ENCODE results near the gene MBD3L3.
"Not testable (repeated sequence)": the region's sequence is repeated elsewhere in the genome, so short reads cannot be mapped to it uniquely, and the experiment has no call there.

Gene MBD3L3

DNA sequence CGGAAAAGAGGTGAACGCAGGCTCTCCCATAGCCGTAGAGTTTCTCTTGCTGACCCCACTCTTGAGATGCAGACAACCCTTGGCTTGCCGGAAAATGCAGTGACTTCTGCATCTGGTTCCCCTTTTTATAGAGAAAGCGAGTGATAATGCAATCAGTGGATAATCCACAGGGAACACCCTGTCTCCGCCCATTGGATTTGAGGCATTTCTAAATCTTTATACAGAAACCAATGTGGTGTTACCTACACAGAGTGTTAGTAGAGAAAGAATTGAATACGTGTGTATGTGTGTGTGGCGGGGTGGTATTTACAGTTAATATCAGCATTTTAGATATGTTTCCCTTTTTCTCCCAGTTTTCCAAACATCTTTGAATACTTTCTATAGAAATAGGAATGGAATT lies at the start of gene MBD3L3:
Gene MBD3L3, minus strand, starts transcription at position 101 of the 400 bp plus-strand sequence. Its CDS starts 71 bp downstream, at position 30.
- not testable (repeated sequence) for DNase-seq

DNA sequence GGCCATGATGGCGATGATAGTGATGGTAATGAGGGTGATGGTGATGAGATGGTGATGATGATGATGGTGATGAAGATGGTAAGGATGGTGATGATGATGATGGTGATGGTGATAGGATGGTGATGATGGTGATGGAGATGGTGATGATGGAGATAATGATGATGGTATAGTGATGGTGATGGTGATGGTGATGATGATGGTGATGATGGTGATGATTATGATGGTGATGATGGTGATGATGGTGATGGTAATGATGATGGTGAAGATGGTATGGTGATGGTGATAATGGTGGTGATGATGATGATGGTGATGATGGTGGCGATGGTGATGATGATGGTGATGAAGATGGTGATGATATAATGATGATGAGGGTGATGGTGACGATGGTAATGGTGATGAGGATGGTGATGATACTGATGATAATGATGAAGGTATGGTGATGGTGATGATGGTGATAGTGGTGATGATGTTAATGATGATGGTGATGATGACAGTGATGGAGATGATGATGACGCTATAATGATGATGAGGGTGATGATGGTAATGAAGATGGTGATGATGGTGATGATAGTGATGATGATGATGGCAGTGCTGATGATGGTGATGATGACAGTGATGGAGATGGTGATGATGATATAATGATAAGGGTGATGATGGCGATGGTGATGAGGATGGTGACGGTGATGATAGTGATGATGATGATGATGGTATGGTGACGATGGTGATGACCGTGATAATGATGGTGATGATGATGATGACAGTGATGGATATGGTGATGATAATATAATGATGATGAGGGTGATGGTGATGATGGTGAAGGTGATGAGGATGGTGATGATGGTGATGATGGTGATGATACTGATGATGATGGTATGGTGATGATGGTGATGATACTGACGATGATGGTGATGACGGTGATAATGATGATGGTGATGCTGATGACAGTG lies 48.5 kb upstream of the MBD3L3 start:
- no peak for DNase-seq

DNA sequence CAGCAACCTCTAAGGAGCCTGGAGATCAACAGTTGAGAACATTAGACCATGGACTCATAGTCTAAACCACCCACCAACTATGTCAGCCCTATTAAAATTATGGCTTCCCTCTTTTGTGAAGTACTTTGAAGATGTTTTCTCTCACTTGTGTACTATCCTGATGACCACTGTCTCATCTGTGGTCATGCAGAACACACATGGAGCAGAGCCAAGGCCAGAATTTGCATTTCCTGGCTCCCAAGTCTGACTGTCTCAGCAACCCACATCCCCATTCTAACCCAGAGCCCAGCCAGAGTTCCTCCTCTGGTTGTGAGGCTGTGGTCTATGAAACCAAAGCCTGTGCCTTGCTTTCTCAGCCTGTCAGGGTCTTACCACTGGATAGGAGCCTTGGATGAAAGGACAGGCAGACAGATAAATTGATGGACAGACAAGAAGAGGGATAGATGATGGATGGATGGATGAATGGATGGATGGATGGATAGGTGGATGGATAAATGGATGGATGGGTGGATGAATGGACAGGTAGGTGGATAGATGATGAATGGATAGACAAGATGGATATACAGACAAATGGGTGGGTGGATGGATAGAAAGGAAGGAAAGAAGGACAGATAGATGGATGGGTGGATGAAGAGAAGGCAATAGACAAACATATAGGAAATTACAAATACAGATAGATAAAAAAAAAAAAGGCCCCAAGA lies 46.4 kb upstream of the MBD3L3 start:
- no peak for DNase-seq

DNA sequence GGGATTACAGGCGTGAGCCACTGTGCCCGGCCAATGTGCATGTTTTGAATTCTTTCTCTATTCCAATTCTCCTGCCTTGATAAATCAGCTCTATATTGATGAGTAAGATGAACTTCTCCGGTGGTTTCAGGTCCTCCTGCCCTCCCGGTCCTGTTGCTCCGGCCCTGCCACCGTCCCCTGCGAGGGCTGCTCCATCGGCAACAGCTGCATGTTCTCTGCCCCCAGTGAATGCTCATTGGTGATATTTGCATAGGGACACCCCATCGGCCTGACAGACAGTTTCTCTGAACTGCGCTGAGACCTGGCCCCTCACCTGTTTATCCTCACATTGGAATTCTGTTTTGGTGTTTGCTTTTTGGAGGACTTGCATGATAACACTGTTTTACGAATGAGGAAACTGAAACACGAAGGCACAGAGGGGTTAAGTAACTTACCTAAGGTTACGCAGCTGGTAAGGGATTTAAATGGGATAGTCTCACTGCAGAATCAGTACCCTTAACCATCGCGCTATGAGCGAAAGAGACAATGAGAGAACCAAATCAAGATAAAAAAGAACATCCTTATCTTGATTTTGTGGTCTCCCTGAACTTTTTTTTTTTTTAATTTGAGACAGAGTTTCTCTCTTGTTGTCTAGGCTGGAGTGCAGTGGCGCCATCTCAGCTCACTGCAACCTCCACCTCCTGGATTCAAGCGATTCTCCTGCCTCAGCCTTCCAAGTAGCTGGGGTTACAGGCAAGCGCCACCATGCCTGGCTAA lies 43.2 kb upstream of the MBD3L3 start:
- DNase-seq = no peak

DNA sequence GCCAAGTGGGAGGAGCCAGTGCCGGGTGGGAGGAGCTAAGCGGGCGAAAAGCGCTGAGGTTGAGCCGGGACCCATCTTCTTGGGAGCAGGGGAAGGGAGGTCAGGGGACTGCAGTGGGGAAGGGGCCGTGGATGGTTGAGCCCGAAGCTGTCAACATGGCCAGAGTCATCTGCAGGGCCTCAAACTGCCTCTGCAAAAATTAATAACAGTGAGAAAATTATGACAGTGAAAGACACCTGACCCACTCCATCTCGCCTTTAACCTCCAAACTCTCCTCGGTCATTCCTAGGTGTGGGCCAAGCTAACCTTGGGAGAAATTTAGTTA lies 41.1 kb upstream of the MBD3L3 start:
- no peak for DNase-seq

DNA sequence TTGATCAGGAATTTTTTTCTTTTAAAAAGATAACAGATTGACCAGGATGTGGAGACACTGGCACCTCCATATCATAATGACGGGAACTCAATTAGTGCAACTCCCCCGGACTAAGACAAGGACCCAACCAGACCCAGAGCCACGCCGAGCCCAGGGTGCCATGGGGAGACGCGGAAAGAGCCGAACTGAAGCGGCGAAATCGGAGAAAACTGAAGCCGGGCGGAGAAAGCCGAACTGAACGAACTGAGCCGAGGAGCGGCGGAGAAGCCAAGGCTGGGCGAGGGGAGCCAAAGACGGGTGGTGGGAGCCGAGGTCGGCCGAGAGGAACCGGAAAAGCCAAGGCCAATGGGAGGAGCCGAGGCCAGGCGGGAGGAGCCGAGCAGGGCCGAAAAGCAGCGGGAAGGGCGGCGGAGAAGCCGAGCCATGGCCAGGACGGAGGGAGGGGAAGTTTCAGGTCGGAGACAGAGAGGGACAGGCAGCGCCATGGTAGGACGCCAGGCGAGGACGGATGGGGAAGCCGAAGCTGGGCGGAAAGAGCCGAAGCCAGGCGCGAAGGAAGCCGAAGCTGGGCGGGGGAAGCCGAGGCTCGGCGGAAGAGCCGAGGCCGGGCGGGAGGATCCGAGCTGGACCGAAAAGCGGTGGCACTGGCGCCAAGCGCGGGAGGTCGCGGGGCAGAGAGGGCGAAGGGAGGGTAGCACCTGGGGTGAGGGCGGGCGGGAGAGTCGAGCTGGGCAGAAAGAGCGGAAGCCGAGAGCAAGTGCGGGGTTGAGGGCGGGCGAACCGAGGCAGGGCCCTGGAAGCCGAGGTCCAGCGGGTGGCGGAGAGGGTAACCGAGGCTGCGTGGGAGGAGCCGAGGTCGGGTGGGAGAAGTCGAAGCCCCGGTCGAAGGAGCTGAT lies 40.5 kb upstream of the MBD3L3 start:
- peak; percentile 85 for DNase-seq

DNA sequence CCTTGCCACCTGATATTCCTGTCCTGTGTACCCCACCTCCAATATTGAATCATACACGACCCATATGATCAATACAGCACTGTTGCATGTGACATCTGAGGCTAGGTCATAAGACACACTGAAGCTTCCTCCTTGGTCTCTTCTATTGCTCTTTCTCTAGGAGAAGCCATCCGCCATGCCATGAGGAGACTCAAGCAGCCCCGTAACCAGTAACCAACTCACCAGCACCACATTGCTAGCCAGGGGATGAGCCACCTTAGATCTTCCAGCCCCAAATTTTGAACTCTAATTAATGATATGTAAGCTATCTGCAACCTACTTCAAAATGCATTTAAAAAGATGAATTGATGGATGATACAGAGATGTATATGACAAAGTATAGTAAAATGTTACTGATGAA lies 39.6 kb upstream of the MBD3L3 start:
- no peak for DNase-seq

DNA sequence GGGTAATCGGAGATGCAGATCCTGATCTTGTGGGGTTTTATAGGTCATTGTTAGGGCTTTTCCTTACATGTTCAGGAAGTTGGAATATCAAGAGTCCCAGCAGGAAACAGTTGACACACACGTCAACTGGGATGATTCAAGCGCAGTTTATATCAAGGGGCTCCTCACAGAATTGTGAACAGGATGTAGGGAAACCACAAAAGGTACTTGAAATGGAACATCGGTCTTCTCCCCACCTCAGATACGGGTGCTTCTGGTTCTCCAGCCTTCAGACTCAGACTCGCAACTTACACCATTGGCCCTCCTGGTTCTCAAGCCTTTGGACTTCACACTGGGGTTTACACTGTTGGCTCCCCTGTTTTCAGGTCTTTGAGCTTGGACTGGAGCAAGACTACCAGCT lies 30.5 kb upstream of the MBD3L3 start:
- DNase-seq = no peak

DNA sequence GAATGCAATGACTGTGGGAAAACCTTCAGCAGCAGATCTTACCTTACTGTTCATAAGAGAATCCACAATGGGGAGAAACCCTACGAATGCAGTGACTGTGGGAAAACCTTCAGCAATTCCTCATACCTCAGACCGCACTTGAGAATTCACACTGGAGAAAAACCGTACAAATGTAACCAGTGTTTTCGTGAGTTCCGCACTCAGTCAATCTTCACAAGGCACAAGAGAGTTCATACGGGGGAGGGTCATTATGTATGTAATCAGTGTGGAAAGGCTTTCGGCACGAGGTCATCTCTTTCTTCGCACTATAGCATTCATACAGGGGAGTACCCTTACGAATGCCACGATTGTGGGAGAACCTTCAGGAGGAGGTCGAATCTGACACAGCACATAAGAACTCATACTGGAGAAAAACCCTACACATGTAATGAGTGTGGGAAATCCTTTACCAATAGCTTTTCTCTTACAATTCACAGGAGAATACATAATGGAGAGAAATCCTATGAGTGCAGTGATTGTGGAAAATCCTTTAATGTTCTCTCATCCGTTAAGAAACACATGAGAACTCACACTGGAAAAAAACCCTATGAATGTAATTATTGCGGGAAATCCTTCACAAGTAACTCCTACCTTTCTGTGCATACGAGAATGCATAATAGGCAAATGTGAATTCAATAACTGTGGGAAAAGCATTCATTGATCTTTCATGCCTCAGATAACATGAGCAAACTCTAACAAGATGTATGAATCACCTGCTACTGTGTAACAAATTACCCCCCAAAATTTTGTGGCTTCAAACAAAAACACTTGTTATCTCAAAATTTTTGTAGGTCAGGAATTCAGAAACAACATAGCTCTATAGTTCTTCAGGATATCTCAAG lies 24.8 kb upstream of the MBD3L3 start:
- DNase-seq = no peak

DNA sequence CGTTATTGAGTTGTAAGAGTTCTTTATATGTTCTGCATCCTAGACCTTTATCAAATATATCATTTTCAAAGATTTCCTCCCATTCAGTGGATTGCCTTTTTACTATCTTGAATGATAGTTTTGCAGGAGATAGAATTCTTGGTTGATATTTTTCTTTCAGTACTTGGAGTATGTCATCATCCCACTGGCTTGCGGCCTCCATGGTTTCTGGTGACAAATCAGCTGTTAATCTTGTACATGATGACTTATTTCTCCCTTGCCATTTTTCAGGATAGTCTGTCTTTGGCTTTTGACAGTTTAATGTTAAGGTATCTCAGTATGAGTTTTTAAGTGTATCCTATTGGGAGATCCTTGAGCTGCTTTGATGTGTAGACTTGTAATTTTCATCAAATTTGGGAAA lies 19.5 kb upstream of the MBD3L3 start:
- DNase-seq = no peak

DNA sequence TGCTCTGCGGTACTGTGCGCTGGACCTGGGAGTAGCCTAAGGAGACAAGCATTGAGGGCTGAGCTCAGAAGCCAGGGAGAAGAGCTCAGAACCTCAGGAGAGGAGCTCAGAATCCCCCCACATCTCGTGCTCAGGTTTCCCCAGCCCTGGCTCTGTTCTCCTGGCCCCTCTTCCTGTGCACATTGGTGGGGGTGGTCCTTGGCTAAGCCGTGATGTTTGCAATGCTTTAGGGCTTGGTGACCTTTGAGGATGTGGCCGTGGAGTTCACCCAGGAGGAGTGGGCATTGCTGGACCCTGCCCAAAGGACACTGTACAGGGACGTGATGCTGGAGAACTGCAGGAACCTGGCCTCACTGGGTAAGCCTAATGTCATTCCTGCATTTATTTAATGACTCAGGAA lies 17.7 kb upstream of the MBD3L3 start:
- no peak for DNase-seq

DNA sequence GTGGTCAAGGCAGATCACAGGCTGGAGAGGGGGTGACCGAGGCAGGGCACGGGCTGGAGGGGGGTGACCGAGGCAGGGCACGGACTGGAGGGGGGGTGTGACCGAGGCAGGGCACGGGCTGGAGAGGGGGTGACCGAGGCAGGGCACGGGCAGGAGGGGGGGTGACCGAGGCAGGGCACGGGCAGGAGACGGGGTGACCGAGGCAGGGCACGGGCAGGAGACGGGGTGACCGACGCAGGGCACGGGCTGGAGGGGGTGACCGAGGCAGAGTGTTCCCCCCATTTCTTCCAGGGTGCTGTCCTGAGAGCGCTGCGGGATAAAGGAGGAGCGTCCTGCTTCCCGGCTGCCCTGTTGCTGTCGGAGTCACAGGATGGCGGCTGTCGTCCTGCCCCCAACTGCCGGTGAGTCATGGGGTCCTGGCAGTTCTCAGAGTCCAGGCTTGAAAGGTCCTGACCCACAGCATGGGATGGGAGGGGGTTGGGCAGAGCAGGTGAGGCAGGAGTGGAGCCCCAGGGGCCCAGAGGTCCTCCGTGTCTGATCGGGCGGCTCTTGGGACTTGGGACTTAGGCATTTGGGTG lies 16.3 kb upstream of the MBD3L3 start:
- no peak for DNase-seq

DNA sequence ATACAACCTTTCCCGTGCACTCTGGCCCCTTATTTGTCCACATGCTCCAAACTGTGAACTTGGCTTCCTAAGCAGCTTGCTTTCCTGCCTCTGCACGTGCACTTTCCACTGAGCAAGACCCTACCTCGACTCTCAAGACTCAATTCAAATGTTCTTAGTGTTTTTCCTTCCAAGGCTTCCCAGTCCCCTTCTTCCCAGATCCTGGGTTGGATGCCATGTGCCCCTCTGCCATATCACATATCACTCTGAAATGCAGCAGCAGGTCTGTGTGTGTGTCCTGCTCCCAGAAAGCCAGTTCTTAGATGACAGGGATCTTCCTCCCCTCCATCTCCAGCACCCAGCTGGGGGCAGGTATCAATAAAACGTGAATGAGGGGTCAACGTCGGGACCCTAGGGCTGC lies 14.1 kb upstream of the MBD3L3 start:
- no peak for DNase-seq

DNA sequence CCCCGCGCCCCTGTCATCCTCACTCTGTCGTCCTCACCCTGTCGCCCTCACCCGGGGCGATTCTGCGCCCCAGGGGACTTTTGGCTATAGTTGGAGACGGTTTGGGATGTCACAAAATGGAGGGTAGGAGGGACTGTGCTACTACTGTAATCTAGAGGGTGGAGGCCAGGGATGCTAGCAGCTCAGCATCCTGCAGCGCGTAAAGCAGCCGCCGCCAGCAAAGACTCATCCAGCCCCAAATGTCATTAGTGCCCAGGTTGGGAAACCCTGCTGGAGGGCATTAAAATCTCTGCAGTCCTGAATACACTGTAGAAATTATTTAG lies 11.4 kb upstream of the MBD3L3 start:
- no peak for DNase-seq

DNA sequence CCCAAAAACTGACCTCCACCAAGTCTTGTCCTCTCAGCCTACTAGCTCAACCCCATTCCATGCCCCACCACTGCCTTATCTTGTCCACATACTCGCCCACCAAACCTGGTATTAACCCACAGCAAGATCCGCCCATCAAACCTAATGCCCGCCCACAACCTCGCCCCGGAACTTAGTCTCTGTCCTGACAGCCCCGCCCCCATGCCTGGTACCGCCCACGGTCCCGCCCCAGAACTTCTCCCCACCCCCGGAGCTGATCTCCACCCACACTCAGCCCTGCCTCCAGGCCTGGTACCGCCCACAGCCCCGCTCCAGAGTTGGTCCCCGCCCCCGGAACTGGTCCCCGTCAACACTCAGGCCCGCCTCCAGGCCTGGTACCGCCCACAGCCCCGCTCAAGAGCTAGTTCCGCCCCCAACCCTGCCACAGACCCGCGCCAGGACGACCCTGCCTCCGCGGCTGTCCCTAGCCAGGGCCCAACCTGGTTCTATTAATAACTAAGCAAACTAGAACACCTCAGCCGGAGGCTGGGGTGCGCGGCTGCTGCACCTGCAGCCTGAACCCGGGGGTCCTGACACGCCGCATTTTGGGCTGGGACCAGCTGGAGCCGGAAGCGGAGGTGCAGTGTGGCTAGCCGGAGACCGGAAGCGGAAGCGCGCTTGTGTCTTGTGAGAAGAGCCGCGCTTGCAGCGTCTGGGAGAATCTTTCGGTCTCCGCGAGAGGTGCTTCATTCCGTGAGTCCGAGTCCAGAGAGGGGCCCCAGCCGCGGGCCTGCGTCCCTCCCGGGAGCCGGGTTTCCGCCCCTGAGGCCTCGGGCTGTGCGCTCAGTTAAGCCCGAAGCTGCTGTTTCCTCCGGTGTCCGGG lies 10.8 kb upstream of the MBD3L3 start, which contains the start of gene ZNF557:
Gene ZNF557, plus strand, starts transcription at position 662 of the 862 bp plus-strand sequence. CDS start 5,372 bp downstream, outside the sequence.
- peak; percentile 95 for DNase-seq

DNA sequence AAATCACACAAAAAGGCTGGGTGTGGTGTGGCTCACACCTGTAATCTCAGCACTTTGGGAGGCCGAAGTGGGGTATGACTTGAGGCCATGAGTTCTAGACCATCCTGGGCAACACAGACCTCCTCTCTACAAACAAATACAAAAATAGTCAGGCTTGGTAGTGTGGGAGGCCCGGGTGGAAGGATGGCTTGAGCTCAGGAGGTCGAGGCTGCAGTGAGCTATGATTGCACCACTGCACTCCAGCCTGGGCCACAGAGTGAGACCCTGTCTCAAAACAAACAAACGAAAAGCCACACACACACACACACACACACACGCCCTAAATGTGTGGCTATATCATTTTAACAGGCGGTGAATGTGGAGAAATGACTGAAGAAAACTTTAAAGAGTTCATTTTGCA lies 10.1 kb upstream of the MBD3L3 start:
- DNase-seq = no peak

DNA sequence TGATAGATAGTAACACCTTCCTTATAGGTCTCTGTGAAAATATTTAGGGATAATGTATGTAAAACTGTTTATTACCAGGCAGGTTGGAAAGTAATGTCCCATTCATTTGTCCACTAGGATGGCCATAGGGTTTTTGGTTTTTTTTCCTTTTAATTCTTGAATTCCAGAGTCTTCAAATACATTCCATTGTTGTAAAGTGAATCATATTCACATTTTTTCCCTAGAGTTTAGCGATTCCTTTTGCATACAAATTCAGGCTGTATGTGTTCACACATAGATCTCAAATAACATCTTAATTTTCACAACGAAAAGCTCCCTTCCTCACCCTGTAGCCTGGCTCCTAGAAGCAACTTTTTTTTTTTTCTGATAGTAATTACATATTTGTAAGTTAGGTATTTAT lies 9.2 kb upstream of the MBD3L3 start:
- DNase-seq = no peak

DNA sequence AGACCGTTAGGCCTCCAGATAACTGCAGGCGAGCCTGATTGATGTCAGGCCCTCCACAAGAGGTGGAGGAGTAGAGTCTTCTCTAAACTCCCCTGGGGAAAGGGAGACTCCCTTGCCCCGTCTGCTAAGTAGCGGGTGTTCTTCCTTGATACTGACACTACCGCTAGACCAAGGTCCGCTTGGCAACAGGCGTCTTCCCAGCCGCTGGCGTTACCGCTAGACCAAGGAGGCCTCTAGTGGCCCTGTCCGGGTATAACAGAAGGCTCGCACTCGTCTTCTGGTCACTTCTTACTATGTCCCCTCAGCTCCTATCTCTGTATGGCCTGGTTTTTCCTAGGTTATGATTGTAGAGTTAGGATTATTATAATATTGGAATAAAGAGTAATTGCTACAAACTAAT lies 8.6 kb upstream of the MBD3L3 start:
- DNase-seq = peak; percentile 17

DNA sequence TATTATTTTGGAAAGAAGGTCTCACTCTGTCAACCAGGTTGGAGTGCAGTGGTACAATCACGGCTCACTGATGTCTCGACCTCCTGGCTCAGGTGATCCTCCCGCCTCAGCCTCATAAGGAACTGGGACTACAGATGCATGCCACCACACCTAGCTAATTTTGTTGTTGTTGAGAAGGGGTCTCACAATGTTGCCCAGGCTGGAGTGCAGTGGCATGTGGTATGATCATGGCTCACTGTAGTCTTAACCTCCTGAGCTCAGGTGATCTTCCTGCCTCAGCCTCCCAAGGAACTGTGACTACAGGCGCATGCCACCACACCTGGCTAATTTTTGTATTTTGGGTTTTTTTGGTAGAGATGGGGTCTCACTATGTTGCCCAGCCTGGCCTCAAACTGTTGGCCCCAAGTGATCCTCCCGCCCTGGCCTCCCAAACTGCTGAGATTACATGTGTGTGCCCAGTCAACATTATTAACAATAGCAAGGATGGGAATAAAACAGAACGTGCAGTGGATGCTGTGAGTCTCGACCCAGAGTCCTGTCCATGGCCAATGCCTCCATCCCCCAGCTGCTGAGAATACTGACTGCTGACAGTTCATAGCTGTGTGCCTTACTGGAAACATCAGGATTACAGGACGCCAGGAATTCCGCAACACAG lies 5.4 kb upstream of the MBD3L3 start:
- DNase-seq = no peak

DNA sequence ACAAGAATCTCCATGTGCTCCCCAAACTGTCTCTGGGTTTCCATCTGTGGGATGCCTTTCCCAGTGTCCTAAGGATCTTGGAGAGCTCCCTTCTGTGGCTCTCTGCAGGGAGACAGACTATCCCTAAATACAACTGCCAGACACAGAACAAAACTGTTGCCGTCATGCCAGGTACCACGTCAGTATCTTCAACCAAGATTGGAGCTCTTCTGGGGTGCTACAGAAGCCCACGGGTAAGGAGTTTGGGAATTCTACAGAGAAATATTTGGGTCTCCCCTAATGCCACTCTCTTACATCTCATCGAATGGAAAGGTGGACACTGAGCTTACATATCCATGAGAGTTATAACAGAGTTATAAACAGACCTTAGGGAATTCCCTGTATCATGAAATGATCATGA lies 4.9 kb upstream of the MBD3L3 start:
- DNase-seq = no peak
